Panc1 (cell line): ENCODE results near the gene RNF213.

Source experiments
- POLR2AphosphoS5 ChIP-seq: IDR thresholded peaks from 2 replicates; pipeline ENCODE4 v1.6.1; 2012; ENCODE audit warnings: mild to moderate bottlenecking, low read depth, low read length, moderate library complexity
- TF ChIP-seq, protein P1 (sequence below): fragments of 450-650 bp; IDR thresholded peaks from 2 replicates; pipeline ENCODE4 v1.5.1; 2017; ENCODE audit warnings: mild to moderate bottlenecking

DNA sequence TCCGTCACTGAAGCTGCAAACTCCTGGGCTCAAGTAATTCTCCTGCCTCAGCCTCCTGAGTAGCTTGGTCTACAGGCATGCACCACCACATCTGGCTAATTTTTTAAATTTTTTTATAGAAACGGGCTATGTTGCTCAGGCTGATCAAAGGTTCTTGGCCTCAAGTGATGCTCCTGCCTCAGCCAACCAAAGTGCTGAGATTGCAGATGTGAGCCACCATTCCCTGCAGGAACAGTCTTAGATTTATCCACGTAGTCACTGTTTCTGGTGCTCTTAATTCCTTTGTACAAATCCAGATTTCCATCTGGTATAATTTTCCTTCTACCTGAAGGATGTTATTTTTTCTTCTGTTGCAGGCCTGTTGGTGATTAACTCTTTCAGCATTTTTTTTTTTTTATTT is 27.4 kb upstream of the RNF213 start:
- TF ChIP-seq, protein P1, sequence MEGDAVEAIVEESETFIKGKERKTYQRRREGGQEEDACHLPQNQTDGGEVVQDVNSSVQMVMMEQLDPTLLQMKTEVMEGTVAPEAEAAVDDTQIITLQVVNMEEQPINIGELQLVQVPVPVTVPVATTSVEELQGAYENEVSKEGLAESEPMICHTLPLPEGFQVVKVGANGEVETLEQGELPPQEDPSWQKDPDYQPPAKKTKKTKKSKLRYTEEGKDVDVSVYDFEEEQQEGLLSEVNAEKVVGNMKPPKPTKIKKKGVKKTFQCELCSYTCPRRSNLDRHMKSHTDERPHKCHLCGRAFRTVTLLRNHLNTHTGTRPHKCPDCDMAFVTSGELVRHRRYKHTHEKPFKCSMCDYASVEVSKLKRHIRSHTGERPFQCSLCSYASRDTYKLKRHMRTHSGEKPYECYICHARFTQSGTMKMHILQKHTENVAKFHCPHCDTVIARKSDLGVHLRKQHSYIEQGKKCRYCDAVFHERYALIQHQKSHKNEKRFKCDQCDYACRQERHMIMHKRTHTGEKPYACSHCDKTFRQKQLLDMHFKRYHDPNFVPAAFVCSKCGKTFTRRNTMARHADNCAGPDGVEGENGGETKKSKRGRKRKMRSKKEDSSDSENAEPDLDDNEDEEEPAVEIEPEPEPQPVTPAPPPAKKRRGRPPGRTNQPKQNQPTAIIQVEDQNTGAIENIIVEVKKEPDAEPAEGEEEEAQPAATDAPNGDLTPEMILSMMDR, result no peak
- TF ChIP-seq POLR2AphosphoS5, result no peak
